ENCODE measurements around the gene SELP. TPM values are rescaled to one million over a fixed set of nuclear protein-coding genes. Genes with fewer than 3 reads are reported as not detected.
A peak's percentile ranks its signal among the peaks of the same experiment; 100 is the strongest.

SELP gene
- total and polyA plus RNA-seq, 4 experiments from 2014 or later = 1.4 to 2.2 (median 1.9) TPM; not detected in 1

GRCh38 chr1:169584483-169585144 is 45.3 kb downstream of the SELP start:
- Histone ChIP-seq H3K36me3 (ENCODE audit: insufficient read depth, low read length) (no peaks in the 10 kb centered on the region), H3K27me3 (ENCODE audit: insufficient read depth, low read length) (no peaks in the 10 kb centered on the region), H3K9me3 (ENCODE audit: control insufficient read depth in 1 of 2, low read length in 2 of 2) (no peaks in the 10 kb centered on the region), H3K27ac (ENCODE audit: low read depth, low read length) (no peak overlapping the region), H3K4me3 (ENCODE audit: low read length in 2 of 2) (peak overlapping the region in 1 of 2 donors; percentile 25), H3K4me1 (ENCODE audit: insufficient read depth, low read length) (peaks cover 52% of the 10 kb centered on the region)
- H3K27me3 Mint-ChIP-seq = peaks cover 2 to 11% of the 10 kb centered on the region in 2 donors
- H3K4me3 Mint-ChIP-seq = peak overlapping the region; percentile 34 to 92 (median 63)
- H3K4me1 Mint-ChIP-seq = peaks cover 15 to 51% (median 36%) of the 10 kb centered on the region in 4 donors
- no peak for DNase-seq
- intact Hi-C loops (cut with micrococcal nuclease) = no loop called here
- H3K9me3 Mint-ChIP-seq = no peaks in the 10 kb centered on the region
- no peaks in the 10 kb centered on the region for H3K36me3 Mint-ChIP-seq
- H3K27ac Mint-ChIP-seq = peak overlapping the region in 3 of 7 donors; percentile 24 to 61 (median 30)
- ChIA-PET POLR2A (ENCODE audit: partially characterized antibody) (interaction anchor here (0.6 kb wide), 2 partner anchors 109 kb away, joined by 3 read pairs; no protein-coding TSS in a partner anchor), CTCF (ENCODE audit: partially characterized antibody) (interaction anchor here (1.5 to 4.9 kb wide), 6 partner anchors 18 to 225 kb away, joined by 3 to 84 read pairs (median 34); no protein-coding TSS in a partner anchor)

- POLR2A ChIA-PET (ENCODE audit: partially characterized antibody) = interaction anchor here (0.9 kb wide), 1 partner anchor 128 kb away, joined by 3 read pairs; no protein-coding TSS in a partner anchor
Measured at GRCh38 chr1:169577981-169578738, 51.8 kb downstream of the SELP start.

GRCh38 chr1:169576935-169577331 is 53.0 kb downstream of the SELP start:
- intact Hi-C loops (cut with micrococcal nuclease) = no loop called here
- Histone ChIP-seq H3K27ac (ENCODE audit: low read depth, low read length) (no peak overlapping the region), H3K4me3 (ENCODE audit: low read length in 2 of 2) (no peak overlapping the region), H3K9me3 (ENCODE audit: control insufficient read depth in 1 of 2, low read length in 2 of 2) (no peaks in the 10 kb centered on the region), H3K36me3 (ENCODE audit: insufficient read depth, low read length) (no peaks in the 10 kb centered on the region), H3K4me1 (ENCODE audit: insufficient read depth, low read length) (peaks cover 9% of the 10 kb centered on the region), H3K27me3 (ENCODE audit: insufficient read depth, low read length) (no peaks in the 10 kb centered on the region)
- no peaks in the 10 kb centered on the region for H3K27me3 Mint-ChIP-seq
- ChIA-PET CTCF (ENCODE audit: partially characterized antibody) (interaction anchor here (1.0 to 2.5 kb wide), 3 partner anchors 9 to 31 kb away, joined by 3 to 13 read pairs (median 4); partner anchors contain the start of gene F5), POLR2A (ENCODE audit: partially characterized antibody) (interaction anchor here (0.6 kb wide), 1 partner anchor 9 kb away, joined by 3 read pairs; the partner anchor contains the start of gene F5)
- peaks cover 0 to 10% (median 7%) of the 10 kb centered on the region in 4 donors for H3K4me1 Mint-ChIP-seq
- peaks cover 0 to 2% (median 0%) of the 10 kb centered on the region in 8 donors for H3K9me3 Mint-ChIP-seq
- no peak for DNase-seq
- no peak overlapping the region for H3K4me3 Mint-ChIP-seq
- no peaks in the 10 kb centered on the region for H3K36me3 Mint-ChIP-seq
- no peak overlapping the region for H3K27ac Mint-ChIP-seq

More at GRCh38 chr1:169577981-169578738, 51.8 kb downstream of the SELP start:
- Histone ChIP-seq H3K36me3 (ENCODE audit: insufficient read depth, low read length) (no peaks in the 10 kb centered on the region), H3K4me3 (ENCODE audit: low read length in 2 of 2) (no peak overlapping the region), H3K4me1 (ENCODE audit: insufficient read depth, low read length) (no peaks in the 10 kb centered on the region), H3K27me3 (ENCODE audit: insufficient read depth, low read length) (no peaks in the 10 kb centered on the region), H3K27ac (ENCODE audit: low read depth, low read length) (no peak overlapping the region), H3K9me3 (ENCODE audit: control insufficient read depth in 1 of 2, low read length in 2 of 2) (no peaks in the 10 kb centered on the region)
- no peak overlapping the region for H3K4me3 Mint-ChIP-seq
- H3K27me3 Mint-ChIP-seq = peaks cover 0 to 2% of the 10 kb centered on the region in 2 donors
- peaks cover 0 to 2% (median 0%) of the 10 kb centered on the region in 8 donors for H3K9me3 Mint-ChIP-seq
- intact Hi-C loops (cut with micrococcal nuclease) = no loop called here
- no peaks in the 10 kb centered on the region for H3K36me3 Mint-ChIP-seq
- peaks cover 0 to 3% (median under 1%) of the 10 kb centered on the region in 4 donors for H3K4me1 Mint-ChIP-seq
- no peak overlapping the region for H3K27ac Mint-ChIP-seq
- CTCF ChIA-PET (ENCODE audit: partially characterized antibody) = interaction anchor here (1.4 to 2.5 kb wide), 4 partner anchors 8 to 32 kb away, joined by 3 to 13 read pairs (median 4); partner anchors contain the start of gene F5
- DNase-seq = no peak

- no peak overlapping the region for H3K4me3 ChIP-seq (ENCODE audit: low read length in 2 of 2)
- CTCF ChIA-PET (ENCODE audit: partially characterized antibody) = interaction anchor here (1.0 to 2.5 kb wide), 3 partner anchors 10 to 31 kb away, joined by 3 to 13 read pairs (median 4); partner anchors contain the start of gene F5
- H3K4me1 ChIP-seq (ENCODE audit: insufficient read depth, low read length) = peaks cover 15% of the 10 kb centered on the region
- peaks cover 0 to 2% (median 0%) of the 10 kb centered on the region in 8 donors for H3K9me3 Mint-ChIP-seq
- intact Hi-C loops (cut with micrococcal nuclease) = no loop called here
- no peaks in the 10 kb centered on the region for H3K36me3 Mint-ChIP-seq
- no peaks in the 10 kb centered on the region for H3K9me3 ChIP-seq (ENCODE audit: control insufficient read depth in 1 of 2, low read length in 2 of 2)
- H3K4me3 Mint-ChIP-seq = no peak overlapping the region
- H3K27ac ChIP-seq (ENCODE audit: low read depth, low read length) = no peak overlapping the region
- peaks cover 0 to 15% (median 12%) of the 10 kb centered on the region in 4 donors for H3K4me1 Mint-ChIP-seq
- H3K27me3 Mint-ChIP-seq = no peaks in the 10 kb centered on the region
- no peaks in the 10 kb centered on the region for H3K36me3 ChIP-seq (ENCODE audit: insufficient read depth, low read length)
- no peaks in the 10 kb centered on the region for H3K27me3 ChIP-seq (ENCODE audit: insufficient read depth, low read length)
- no peak for DNase-seq
- POLR2A ChIA-PET (ENCODE audit: partially characterized antibody) = interaction anchor here (0.6 to 1.3 kb wide), 2 partner anchors 10 kb away, joined by 3 to 4 read pairs; partner anchors contain the start of gene F5
- peak overlapping the region in 1 of 7 donors; percentile 36 for H3K27ac Mint-ChIP-seq
Measured at GRCh38 chr1:169576241-169576934, 53.5 kb downstream of the SELP start.

GRCh38 chr1:169574336-169574735 is 55.6 kb downstream of the SELP start:
- H3K27me3 ChIP-seq (ENCODE audit: insufficient read depth, low read length) = no peaks in the 10 kb centered on the region
- no peaks in the 10 kb centered on the region for H3K36me3 Mint-ChIP-seq
- DNase-seq = no peak
- H3K27me3 Mint-ChIP-seq = no peaks in the 10 kb centered on the region
- intact Hi-C loops (cut with micrococcal nuclease) = no loop called here
- peaks cover 21% of the 10 kb centered on the region for H3K4me1 ChIP-seq (ENCODE audit: insufficient read depth, low read length)
- POLR2A ChIA-PET (ENCODE audit: partially characterized antibody) = no interaction called here
- H3K27ac ChIP-seq (ENCODE audit: low read depth, low read length) = no peak overlapping the region
- no peak overlapping the region for H3K4me3 Mint-ChIP-seq
- H3K4me1 Mint-ChIP-seq = peaks cover 0 to 18% (median 15%) of the 10 kb centered on the region in 4 donors
- CTCF ChIA-PET (ENCODE audit: partially characterized antibody) = no interaction called here
- H3K9me3 Mint-ChIP-seq = peaks cover 0 to 2% (median 0%) of the 10 kb centered on the region in 8 donors
- no peak overlapping the region for H3K4me3 ChIP-seq (ENCODE audit: low read length in 2 of 2)
- H3K36me3 ChIP-seq (ENCODE audit: insufficient read depth, low read length) = no peaks in the 10 kb centered on the region
- H3K27ac Mint-ChIP-seq = no peak overlapping the region
- H3K9me3 ChIP-seq (ENCODE audit: control insufficient read depth in 1 of 2, low read length in 2 of 2) = no peaks in the 10 kb centered on the region

GRCh38 chr1:169572187-169572586 is 57.7 kb downstream of the SELP start:
- Histone ChIP-seq H3K36me3 (ENCODE audit: insufficient read depth, low read length) (no peaks in the 10 kb centered on the region), H3K4me3 (ENCODE audit: low read length in 2 of 2) (no peak overlapping the region), H3K27ac (ENCODE audit: low read depth, low read length) (no peak overlapping the region), H3K4me1 (ENCODE audit: insufficient read depth, low read length) (peaks cover 21% of the 10 kb centered on the region), H3K9me3 (ENCODE audit: control insufficient read depth in 1 of 2, low read length in 2 of 2) (no peaks in the 10 kb centered on the region), H3K27me3 (ENCODE audit: insufficient read depth, low read length) (no peaks in the 10 kb centered on the region)
- DNase-seq = peak in 1 of 5 donors; percentile 47
- Mint-ChIP-seq H3K36me3 (no peaks in the 10 kb centered on the region), H3K27me3 (no peaks in the 10 kb centered on the region), H3K4me3 (no peak overlapping the region), H3K9me3 (no peaks in the 10 kb centered on the region), H3K27ac (peak overlapping the region in 5 of 7 donors; percentile 1 to 98 (median 87)), H3K4me1 (peaks cover 0 to 18% (median 15%) of the 10 kb centered on the region in 4 donors)
- POLR2A ChIA-PET (ENCODE audit: partially characterized antibody) = interaction anchor here (0.6 to 1.1 kb wide), 2 partner anchors 14 to 16 kb away, joined by 3 to 4 read pairs; partner anchors contain the start of gene F5
- CTCF ChIA-PET (ENCODE audit: partially characterized antibody) = no interaction called here
- intact Hi-C loops (cut with micrococcal nuclease) = no loop called here
